Mesodermal cell (in vitro differentiated cells): ENCODE results near the gene SOX14. TPM values are rescaled to one million over a fixed set of nuclear protein-coding genes. Genes with fewer than 3 reads are reported as not detected.

Source experiments
- H3K27ac ChIP-seq: 2 replicates; pipeline ENCODE4 v1.7.0; 2013; ENCODE audit warnings: mild to moderate bottlenecking, low read depth, low read length, moderate library complexity; ENCODE audit not compliant: severe bottlenecking
- H3K36me3 ChIP-seq: 2 replicates; pipeline ENCODE4 v1.7.1; 2013; ENCODE audit warnings: mild to moderate bottlenecking, low read length, moderate library complexity; ENCODE audit not compliant: control insufficient read depth, insufficient read depth
- H3K4me1 ChIP-seq: one replicate; pipeline ENCODE4 v1.7.1; 2013; ENCODE audit warnings: mild to moderate bottlenecking, low read length; ENCODE audit not compliant: insufficient read depth, control insufficient read depth, poor library complexity, severe bottlenecking
- H3K4me3 ChIP-seq: 2 replicates; pipeline ENCODE4 v1.7.0; 2013; ENCODE audit warnings: low read length, control low read depth, mild to moderate bottlenecking; ENCODE audit not compliant: insufficient read depth, poor library complexity, severe bottlenecking; ENCODE audit errors: extremely low read depth
- H3K9me3 ChIP-seq: 2 replicates; pipeline ENCODE4 v1.7.1; 2013; ENCODE audit warnings: mild to moderate bottlenecking, low read length, moderate library complexity; ENCODE audit not compliant: control insufficient read depth
- WGBS, 2 experiments: methylation state at CpG; one replicate each; pipeline ENCODE4 v1.1.5; 2013; ENCODE audit warnings: missing lambda C conversion rate in 2 of 2; ENCODE audit not compliant: insufficient coverage in 2 of 2; 5-methylcytosine and 5-hydroxymethylcytosine counted together
- polyA plus RNA-seq, 2 experiments: library from polyadenylated mRNA; stranded (reverse); fragments of 50-300 nt; gene quantifications; one replicate each; pipeline ENCODE4 v1.2.3, GENCODE V29; 2013

The SOX14 gene
- not detected for polyA plus RNA-seq (2013, experiment 1 of 2)
- not detected for polyA plus RNA-seq (2013, experiment 2 of 2)

DNA sequence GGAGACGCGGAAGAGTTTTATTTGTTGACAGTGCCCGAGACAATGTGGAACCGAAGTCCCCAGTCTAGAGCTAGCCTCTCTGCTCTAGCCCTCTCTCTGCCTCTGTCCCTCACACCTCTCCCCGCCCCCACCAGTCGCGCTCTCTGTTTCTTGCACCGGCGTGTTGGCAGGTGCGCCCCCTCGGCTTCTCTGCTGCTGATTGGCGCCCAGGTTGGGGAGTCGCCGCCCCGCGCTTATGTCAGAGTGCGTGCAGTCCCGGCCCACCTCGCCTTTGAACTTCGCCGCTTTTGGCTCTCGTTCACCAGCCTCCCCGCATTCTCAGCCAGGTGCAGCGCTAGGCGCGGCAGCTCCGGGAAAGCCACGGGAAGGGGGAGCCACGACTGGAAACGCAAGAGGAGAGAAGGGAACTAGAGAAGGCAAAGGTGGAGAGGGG is at the start of gene SOX14:
Gene SOX14, plus strand, starts transcription at position 315 of the 433 bp plus-strand sequence. CDS start 470 bp downstream, outside the sequence.
- no peaks in the 10 kb centered on the region for H3K9me3 ChIP-seq
- H3K4me1 ChIP-seq: peaks cover 13% of the 10 kb centered on the region
- no peak within 1 kb of the TSS for H3K4me3 ChIP-seq
- H3K27ac ChIP-seq: no peak within 1 kb of the TSS
- H3K36me3 ChIP-seq: no peaks in the 10 kb centered on the region
- 0 to 1% methylated on average over 17 to 19 of the region's 30 CpGs for WGBS, 2 experiments

DNA sequence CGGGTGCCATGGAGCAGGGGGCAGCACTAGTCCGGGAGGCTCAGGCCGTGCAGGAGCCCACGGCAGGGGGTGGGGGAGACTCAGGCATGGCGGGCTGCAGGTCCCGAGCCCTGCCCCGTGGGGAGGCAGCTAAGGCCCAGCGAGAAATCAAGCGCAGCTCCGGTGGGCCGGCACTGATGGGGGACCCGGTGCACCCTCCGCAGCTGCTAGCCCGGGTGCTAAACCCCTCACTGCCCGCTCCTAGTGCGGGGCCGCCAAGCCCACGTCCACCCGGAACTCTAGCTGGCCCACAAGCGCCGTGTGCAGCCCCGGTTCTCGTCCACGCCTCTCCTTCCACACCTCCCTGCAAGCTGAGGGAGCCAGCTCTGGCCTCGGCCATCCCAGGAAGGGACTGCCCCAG is 49.6 kb upstream of the SOX14 start:
- Histone ChIP-seq H3K27ac (no peak overlapping the region), H3K9me3 (no peaks in the 10 kb centered on the region), H3K4me1 (no peaks in the 10 kb centered on the region), H3K4me3 (no peak overlapping the region), H3K36me3 (no peaks in the 10 kb centered on the region)
- WGBS, 2 experiments: 89 to 95% methylated on average over 16 to 24 of the region's 25 CpGs

DNA sequence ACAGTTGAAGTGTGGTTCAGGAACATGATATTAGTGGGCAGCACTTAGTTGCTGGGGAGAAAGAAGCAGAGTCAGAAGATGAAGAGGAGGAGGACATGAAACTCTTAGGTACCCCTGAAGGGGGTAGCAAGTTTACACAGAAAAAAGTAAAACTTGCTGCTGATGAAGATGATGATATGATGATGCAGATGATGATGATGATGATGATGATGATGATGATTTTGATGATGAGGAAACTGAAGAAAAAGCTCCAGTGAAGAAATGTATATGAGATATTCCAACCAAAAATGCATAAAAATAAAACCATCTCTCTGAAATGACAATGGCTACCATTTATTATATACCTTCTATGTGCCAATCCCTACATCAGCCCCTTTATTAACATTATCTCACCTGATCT is 39.9 kb upstream of the SOX14 start:
- no peaks in the 10 kb centered on the region for H3K4me1 ChIP-seq
- H3K27ac ChIP-seq: no peak overlapping the region
- no peaks in the 10 kb centered on the region for H3K36me3 ChIP-seq
- H3K9me3 ChIP-seq: no peaks in the 10 kb centered on the region
- H3K4me3 ChIP-seq: no peak overlapping the region

DNA sequence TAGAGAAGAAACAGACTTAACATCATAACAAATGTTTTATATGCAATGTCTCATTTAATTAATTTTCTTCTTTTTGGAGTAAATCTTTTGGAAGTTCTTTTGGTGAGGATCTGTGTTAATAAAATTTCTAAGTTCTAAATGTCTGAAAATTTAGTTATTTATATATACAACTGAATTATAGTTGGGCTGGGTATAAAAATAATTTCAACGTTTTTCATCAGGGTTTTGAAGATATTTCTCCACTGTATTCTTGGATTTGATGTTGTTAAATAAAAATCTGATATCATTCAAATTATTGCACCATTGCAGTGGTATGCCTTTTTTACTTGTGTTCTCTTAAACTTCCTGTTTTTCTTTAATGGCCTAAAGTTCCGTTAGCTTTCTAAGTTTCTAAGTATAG is 26.9 kb upstream of the SOX14 start:
- WGBS, 2 experiments: no CpG with 5 or more reads among the region's 2 CpGs
- H3K9me3 ChIP-seq: peaks cover 7% of the 10 kb centered on the region
- H3K36me3 ChIP-seq: no peaks in the 10 kb centered on the region
- H3K4me3 ChIP-seq: no peak overlapping the region
- H3K4me1 ChIP-seq: no peaks in the 10 kb centered on the region
- no peak overlapping the region for H3K27ac ChIP-seq

DNA sequence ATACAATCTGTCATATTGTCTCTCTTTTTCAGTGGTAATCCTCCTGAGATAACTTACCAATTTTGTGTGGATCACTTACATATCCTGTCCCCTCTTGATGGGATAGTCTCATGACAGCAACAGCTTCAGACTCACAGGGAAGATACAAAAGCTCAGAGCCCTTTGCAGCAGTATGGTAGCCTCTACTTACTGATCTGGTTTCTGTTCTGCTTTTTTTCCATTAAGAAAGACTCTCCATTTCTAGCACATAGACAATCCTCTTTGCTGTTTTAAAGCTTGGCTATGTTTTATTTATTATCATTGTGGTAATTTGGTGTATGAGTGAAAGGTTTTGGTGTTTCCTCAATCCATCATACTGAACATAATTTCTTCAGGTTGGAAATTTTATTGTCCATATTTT is 25.4 kb upstream of the SOX14 start:
- no peak overlapping the region for H3K4me3 ChIP-seq
- H3K36me3 ChIP-seq: no peaks in the 10 kb centered on the region
- no peaks in the 10 kb centered on the region for H3K4me1 ChIP-seq
- H3K9me3 ChIP-seq: peaks cover 7% of the 10 kb centered on the region
- no peak overlapping the region for H3K27ac ChIP-seq

DNA sequence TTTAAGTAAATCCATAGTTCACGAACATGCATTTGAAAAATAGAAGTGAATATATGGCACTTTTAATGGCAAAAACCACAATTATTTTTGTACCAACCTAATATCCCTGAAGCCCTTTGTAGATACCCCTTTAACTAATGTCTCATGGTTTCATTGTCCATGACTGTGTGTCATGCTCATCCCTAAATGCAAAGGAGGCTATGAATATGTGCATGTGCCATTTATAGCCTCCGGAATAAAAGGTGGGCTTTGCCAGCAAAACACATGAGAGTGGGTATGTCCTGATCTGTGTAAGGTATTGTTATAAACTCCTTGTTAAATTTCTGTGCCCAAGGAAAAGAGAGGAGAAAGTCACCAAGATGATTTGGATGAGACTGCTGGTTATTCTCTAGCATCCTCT is 20.5 kb upstream of the SOX14 start:
- Histone ChIP-seq H3K36me3 (no peaks in the 10 kb centered on the region), H3K27ac (no peak overlapping the region), H3K4me3 (no peak overlapping the region), H3K9me3 (no peaks in the 10 kb centered on the region), H3K4me1 (no peaks in the 10 kb centered on the region)
- WGBS, 2 experiments: 80 to 88% methylated on average over 1 of the region's 2 CpGs

DNA sequence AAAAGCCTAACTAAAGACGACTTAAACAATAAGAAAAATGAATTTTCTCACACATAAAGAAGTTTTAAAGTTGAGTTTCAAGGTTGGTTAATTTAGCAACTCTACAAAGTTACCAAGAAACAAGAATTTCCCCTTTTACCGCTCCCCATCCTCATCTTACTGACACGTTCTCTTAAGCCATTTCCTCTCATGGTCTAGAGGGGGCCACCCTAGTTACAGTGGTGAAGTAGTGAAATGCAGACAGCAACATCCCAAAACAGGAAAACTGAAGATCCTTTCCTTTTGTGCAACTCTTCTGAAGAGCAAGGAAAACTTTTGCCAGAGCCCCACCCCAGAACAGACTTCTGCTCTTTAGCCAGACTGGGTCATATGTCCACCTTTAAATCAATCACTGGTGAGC is 17.3 kb upstream of the SOX14 start:
- Histone ChIP-seq H3K4me1 (no peaks in the 10 kb centered on the region), H3K4me3 (no peak overlapping the region), H3K36me3 (no peaks in the 10 kb centered on the region), H3K27ac (no peak overlapping the region), H3K9me3 (no peaks in the 10 kb centered on the region)
- WGBS, 2 experiments: no CpG with 5 or more reads among the region's 3 CpGs

DNA sequence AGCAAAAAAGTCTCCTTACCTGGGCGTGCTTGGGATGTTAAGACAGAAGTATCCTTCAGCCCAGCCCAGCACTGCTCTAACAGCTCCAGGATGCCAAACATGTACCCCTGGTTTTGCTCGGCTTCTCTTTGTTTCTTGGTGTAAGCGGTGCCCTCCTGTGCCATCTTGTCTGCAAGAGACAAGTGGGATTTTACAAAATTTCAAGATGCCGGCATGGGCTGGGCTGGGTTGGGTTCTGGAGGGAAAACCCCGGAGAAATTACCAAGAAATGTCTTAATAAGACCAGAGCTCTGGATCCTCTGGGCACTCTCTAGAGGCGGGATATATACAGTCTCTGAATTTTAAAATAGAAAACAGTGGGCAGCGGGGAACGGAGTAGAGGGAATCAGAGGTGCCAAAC is 4.6 kb upstream of the SOX14 start:
- Histone ChIP-seq H3K4me3 (no peak overlapping the region), H3K27ac (no peak overlapping the region), H3K9me3 (no peaks in the 10 kb centered on the region), H3K4me1 (peaks cover 4% of the 10 kb centered on the region), H3K36me3 (no peaks in the 10 kb centered on the region)
- WGBS, 2 experiments: 78 to 81% methylated on average over 6 to 8 of the region's 8 CpGs

DNA sequence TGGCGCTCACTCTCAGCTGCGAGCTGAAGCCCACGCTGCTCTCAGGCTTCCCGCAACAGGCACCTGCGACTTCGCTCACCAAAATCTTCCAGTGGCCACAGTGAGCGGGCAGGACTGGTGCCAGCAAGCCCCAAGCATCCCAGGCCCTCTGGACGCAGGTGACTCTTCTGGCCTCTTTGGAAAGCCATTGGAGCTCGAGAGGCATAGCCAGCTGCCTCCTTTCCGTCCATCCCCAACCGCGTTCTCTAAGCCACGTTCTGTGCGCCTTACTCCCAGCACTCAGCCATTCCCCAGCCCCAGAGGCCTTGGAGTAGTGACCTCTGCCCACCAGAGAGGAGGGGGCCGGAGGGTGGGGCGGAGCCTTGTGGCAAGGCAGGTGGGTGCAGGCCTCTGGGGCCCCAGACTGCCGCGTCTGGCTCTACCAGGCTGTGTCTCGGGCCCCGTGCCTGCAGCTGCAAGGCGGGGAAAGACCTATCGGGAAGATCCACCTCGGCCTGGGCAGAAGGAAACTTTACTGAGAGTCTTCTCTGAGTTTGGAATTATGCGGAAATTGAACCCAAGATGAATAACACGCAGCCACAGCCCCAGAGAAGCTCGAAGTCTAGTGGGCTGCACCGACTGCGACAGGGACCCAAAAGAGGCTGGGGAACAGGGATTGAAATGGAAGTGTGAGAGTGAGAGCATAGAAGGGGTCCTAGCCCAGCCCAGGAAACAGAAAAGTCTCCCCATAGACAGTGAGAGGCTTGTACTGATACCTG is 3.6 kb upstream of the SOX14 start:
- Histone ChIP-seq H3K27ac (no peak overlapping the region), H3K4me3 (no peak overlapping the region), H3K36me3 (no peaks in the 10 kb centered on the region), H3K4me1 (peaks cover 13% of the 10 kb centered on the region), H3K9me3 (no peaks in the 10 kb centered on the region)
- WGBS, 2 experiments: 16 to 21% methylated on average over 19 to 28 of the region's 28 CpGs

DNA sequence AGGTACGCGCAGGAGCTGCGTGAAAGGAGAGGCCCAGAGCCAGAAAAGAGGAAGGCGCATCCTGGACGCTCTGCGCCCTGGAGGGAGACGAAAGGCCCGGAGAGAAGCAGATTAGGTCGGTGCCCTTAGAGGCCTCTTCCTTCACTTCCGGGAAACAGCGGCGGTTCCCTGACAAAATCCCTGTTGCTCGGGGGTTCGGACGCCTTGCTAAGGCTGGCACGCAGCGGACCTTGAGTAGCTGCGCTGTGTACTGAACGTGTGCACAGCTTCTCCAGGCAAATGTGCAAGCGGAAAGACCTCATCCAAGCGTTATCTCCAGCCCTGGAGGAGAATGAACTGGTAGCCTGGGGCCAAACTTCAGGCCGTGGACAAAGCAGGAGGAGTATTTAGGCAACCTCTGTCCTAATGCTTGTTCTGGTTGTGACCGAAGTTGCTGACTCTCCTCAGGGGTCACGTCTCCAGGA is 3.0 kb upstream of the SOX14 start:
- H3K4me1 ChIP-seq: peaks cover 13% of the 10 kb centered on the region
- 4% methylated on average over 24 of the region's 24 CpGs for WGBS, 2 experiments
- H3K27ac ChIP-seq: no peak overlapping the region
- H3K36me3 ChIP-seq: no peaks in the 10 kb centered on the region
- no peak overlapping the region for H3K4me3 ChIP-seq
- no peaks in the 10 kb centered on the region for H3K9me3 ChIP-seq
